B cell (primary cell): ENCODE results near the gene CELF2. TPM values are rescaled to one million over a fixed set of nuclear protein-coding genes. Genes with fewer than 3 reads are reported as not detected.

Source experiments
- ATAC-seq: fragments of 200-7000 bp; cut with Tn5 transposase; one replicate; pipeline ENCODE4 v1.10.0; 2021; ENCODE audit warnings: low read depth, mild to moderate bottlenecking, moderate number of reproducible peaks, moderate library complexity
- CTCF ChIA-PET: fragments of 350-600 bp; sonication (Branson Sonifier 250); formaldehyde crosslinking; loops from one replicate; lab custom pipeline; 2021; ENCODE audit warnings: antibody characterized with exemption, inconsistent platforms; lab: Charles Lee
- POLR2A ChIA-PET: fragments of 350-600 bp; sonication (Branson Sonifier 250); formaldehyde crosslinking; loops from one replicate; lab custom pipeline; 2021; ENCODE audit warnings: antibody characterized with exemption; lab: Charles Lee
- DNase-seq: peaks from one replicate; pipeline ENCODE4 v3.0.0; 2013
- H2AFZ ChIP-seq: 2 replicates; pipeline ENCODE4 v1.6.1; 2012; ENCODE audit warnings: mild to moderate bottlenecking, low read depth, low read length; ENCODE audit not compliant: insufficient read depth, poor library complexity, severe bottlenecking
- H3K27ac ChIP-seq, 2 donors: 1 replicate in 1 of 2; 2 replicates in 1 of 2; pipeline ENCODE4 v1.5.1; 2012 to 2013; ENCODE audit warnings: low read length in 2 of 2, mild to moderate bottlenecking in 2 of 2, moderate library complexity in 1 of 2
- H3K27me3 ChIP-seq, 4 experiments: fragments of 200-600 bp in 1 of 4; sonication (generic) in 1 of 4; replicated peaks in 1 of 4; 1 replicate in 2 of 4; 2 replicates in 2 of 4; pipeline versions ENCODE4 v1.6.1 to v1.7.0; 2013 to 2016; ENCODE audit warnings: low read length in 3 of 4, mild to moderate bottlenecking in 2 of 4, mixed read lengths in 1 of 4, moderate library complexity in 1 of 4; ENCODE audit not compliant: insufficient read depth in 4 of 4, control insufficient read depth in 3 of 4; ENCODE audit errors: control extremely low read depth in 1 of 4
- H3K36me3 ChIP-seq, 2 experiments: replicated peaks in 1 of 2; 1 replicate in 1 of 2; 2 replicates in 1 of 2; pipeline versions ENCODE4 v1.6.1 to v1.7.1; 2013; ENCODE audit warnings: low read length in 1 of 2; ENCODE audit not compliant: insufficient read depth in 2 of 2, control insufficient read depth in 1 of 2; ENCODE audit errors: control extremely low read depth in 1 of 2, extremely low read depth in 1 of 2
- H3K4me1 ChIP-seq, 2 donors: fragments of 200-600 bp in 1 of 2; sonication (generic) in 1 of 2; 1 replicate in 1 of 2; 2 replicates in 1 of 2; pipeline versions ENCODE4 v1.5.1 to v1.6.1; 2013 to 2017; ENCODE audit warnings: low read length in 2 of 2; ENCODE audit not compliant: control insufficient read depth in 2 of 2, insufficient read depth in 2 of 2
- H3K4me2 ChIP-seq: replicated peaks from 2 replicates; pipeline ENCODE3; 2012; ENCODE audit warnings: mild to moderate bottlenecking, low read depth, low read length; ENCODE audit not compliant: poor library complexity, severe bottlenecking
- H3K4me3 ChIP-seq, 5 experiments: fragments of 200-600 bp in 1 of 5; sonication (generic) in 1 of 5; 1 replicate in 3 of 5; 2 replicates in 2 of 5; pipeline versions ENCODE4 v1.5.1 to v1.7.0; 2011 to 2016; ENCODE audit warnings: low read length in 4 of 5, mild to moderate bottlenecking in 4 of 5, low read depth in 2 of 5, control low read depth in 1 of 5, moderate library complexity in 1 of 5; ENCODE audit not compliant: insufficient read depth in 1 of 5; ENCODE audit errors: control extremely low read depth in 1 of 5, extremely low read depth in 1 of 5
- H3K79me2 ChIP-seq: fragments of 200-600 bp; sonication (generic); one replicate; pipeline ENCODE4 v1.6.0; 2016; ENCODE audit warnings: low read length; ENCODE audit not compliant: control insufficient read depth, insufficient read depth
- H3K9ac ChIP-seq: fragments of 200-600 bp; sonication (generic); 2 replicates; pipeline ENCODE4 v1.6.1; 2017; ENCODE audit warnings: mild to moderate bottlenecking, low read length, moderate library complexity
- H3K9me3 ChIP-seq, 3 donors: one replicate each; pipeline versions ENCODE4 v1.6.1 to v1.7.1; 2013; ENCODE audit warnings: low read length in 2 of 3; ENCODE audit not compliant: control insufficient read depth in 2 of 3, insufficient read depth in 1 of 3; ENCODE audit errors: control extremely low read depth in 1 of 3
- H4K20me1 ChIP-seq: 2 replicates; pipeline ENCODE4 v1.6.0; 2012; ENCODE audit warnings: mild to moderate bottlenecking, low read length; ENCODE audit not compliant: insufficient read depth, control insufficient read depth, poor library complexity, severe bottlenecking
- H3K27ac Mint-ChIP-seq: one replicate; pipeline ENCODE4 v1.8.0; 2021; ENCODE audit warnings: mixed read lengths
- H3K27me3 Mint-ChIP-seq: one replicate; pipeline ENCODE4 v1.8.0; 2021; ENCODE audit warnings: mixed read lengths
- H3K4me1 Mint-ChIP-seq: one replicate; pipeline ENCODE4 v1.8.0; 2021; ENCODE audit warnings: mixed read lengths
- H3K4me3 Mint-ChIP-seq: one replicate; pipeline ENCODE4 v1.8.0; 2021; ENCODE audit warnings: mixed read lengths
- H3K9me3 Mint-ChIP-seq: one replicate; pipeline ENCODE4 v1.8.0; 2022; ENCODE audit warnings: mixed read lengths; ENCODE audit not compliant: insufficient read depth
- EZH2 ChIP-seq: IDR thresholded peaks from 2 replicates; pipeline ENCODE4 v1.6.1; 2012; ENCODE audit warnings: borderline replicate concordance, low read depth, mild to moderate bottlenecking, moderate library complexity, low read length; ENCODE audit not compliant: insufficient read depth, poor library complexity, severe bottlenecking
- WGBS: methylation state at CpG from one replicate; pipeline ENCODE4 v1.1.5; 2013; ENCODE audit warnings: missing lambda C conversion rate; ENCODE audit not compliant: insufficient coverage; 5-methylcytosine and 5-hydroxymethylcytosine counted together
- intact Hi-C: fragments of 100-400 bp; cut with micrococcal nuclease; formaldehyde crosslinking; loops from one replicate; pipeline ENCODE4 v1.10.0; 2022
- polyA plus RNA-seq: library from polyadenylated mRNA; depleted of rRNA; stranded (reverse); fragments of >200 nt; gene quantifications from 2 replicates; pipeline ENCODE4 v1.2.3, GENCODE V29; 2012
- total RNA-seq, 2 donors: library from RNA; stranded (reverse); fragments of 120-200 nt in 1 of 2; gene quantifications; 1 replicate in 1 of 2; 2 replicates in 1 of 2; pipeline versions ENCODE4 v1.2.3 to v1.2.4, GENCODE V29; 2013 to 2022
- TF ChIP-seq, protein P1 (sequence below): fragments of 200-600 bp; IDR thresholded peaks from one replicate; pipeline ENCODE4 v1.8.0; 2022; ENCODE audit warnings: antibody characterized with exemption, mild to moderate bottlenecking

CELF2 gene
- total and polyA plus RNA-seq, 2 donors (not counting 1 experiment from before 2014, with no cell fraction given) = 59.5 to 112 TPM

DNA sequence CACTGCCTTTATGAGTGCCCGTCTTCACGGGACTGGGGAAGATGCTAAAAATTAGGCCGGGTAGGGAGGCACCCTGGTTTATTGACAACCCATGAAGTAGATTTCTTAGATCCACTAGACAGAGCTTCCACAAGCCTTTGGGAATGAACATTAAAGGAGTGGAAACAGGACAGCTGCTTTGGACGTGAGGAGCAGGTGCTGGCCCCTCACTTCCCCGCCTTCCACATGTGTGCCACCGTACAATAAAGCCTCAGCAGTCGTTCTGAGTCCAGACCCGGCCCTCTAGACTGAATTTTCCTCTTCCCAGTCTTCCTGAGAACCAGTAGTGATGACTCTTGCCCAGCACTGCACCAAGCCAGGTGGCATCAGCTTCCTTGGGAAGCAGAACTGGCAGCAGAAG, 282.4 kb downstream of the CELF2 start:
- Histone ChIP-seq H3K79me2 (peaks cover 47% of the 10 kb centered on the region), H3K36me3 (peaks cover 32 to 93% of the 10 kb centered on the region in 2 experiments), H3K4me2 (no peak overlapping the region), H3K9ac (no peak overlapping the region), H2AFZ (no peak overlapping the region), H3K4me3 (no peak overlapping the region), H3K27ac (no peak overlapping the region), H3K27me3 (no peaks in the 10 kb centered on the region), H3K9me3 (peaks cover 0 to 3% (median 0%) of the 10 kb centered on the region in 3 donors), H3K4me1 (no peaks in the 10 kb centered on the region), H4K20me1 (peaks cover 87% of the 10 kb centered on the region)
- DNase-seq (no peak), ATAC-seq (no peak)
- TF ChIP-seq, protein P1, sequence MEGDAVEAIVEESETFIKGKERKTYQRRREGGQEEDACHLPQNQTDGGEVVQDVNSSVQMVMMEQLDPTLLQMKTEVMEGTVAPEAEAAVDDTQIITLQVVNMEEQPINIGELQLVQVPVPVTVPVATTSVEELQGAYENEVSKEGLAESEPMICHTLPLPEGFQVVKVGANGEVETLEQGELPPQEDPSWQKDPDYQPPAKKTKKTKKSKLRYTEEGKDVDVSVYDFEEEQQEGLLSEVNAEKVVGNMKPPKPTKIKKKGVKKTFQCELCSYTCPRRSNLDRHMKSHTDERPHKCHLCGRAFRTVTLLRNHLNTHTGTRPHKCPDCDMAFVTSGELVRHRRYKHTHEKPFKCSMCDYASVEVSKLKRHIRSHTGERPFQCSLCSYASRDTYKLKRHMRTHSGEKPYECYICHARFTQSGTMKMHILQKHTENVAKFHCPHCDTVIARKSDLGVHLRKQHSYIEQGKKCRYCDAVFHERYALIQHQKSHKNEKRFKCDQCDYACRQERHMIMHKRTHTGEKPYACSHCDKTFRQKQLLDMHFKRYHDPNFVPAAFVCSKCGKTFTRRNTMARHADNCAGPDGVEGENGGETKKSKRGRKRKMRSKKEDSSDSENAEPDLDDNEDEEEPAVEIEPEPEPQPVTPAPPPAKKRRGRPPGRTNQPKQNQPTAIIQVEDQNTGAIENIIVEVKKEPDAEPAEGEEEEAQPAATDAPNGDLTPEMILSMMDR = no peak
- no peak for TF ChIP-seq EZH2
- H3K27me3 Mint-ChIP-seq = no peaks in the 10 kb centered on the region
- WGBS = 88% methylated on average over 5 of the region's 8 CpGs
- no peaks in the 10 kb centered on the region for H3K4me1 Mint-ChIP-seq
- intact Hi-C loops = no loop called here
- ChIA-PET CTCF (interaction anchor here (0.7 kb wide), 1 partner anchor 190 kb away, joined by 3 read pairs; no protein-coding TSS in a partner anchor), POLR2A (no interaction called here)
- H3K9me3 Mint-ChIP-seq = no peaks in the 10 kb centered on the region
- no peak overlapping the region for H3K27ac Mint-ChIP-seq
- H3K4me3 Mint-ChIP-seq = no peak overlapping the region

DNA sequence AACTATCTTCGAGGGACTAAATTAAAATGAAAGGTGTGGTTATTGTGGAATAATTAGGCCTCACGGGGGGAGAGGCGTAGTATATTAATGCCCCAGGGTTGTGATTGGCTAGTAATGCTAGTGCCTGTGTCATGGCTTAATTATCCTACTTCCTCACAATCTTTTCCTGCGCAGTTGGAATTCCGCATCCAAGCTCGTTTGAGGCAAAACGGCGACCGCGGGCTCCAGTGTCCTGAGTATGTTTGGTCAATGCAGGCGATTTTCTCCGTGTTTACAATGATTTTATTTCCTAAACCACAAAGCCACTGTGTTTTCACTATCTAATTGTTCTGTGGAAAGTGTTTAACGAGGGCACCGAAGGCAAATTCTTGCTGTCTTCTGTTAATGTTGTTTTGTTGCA, 282.9 kb downstream of the CELF2 start:
- peaks cover 34 to 93% of the 10 kb centered on the region in 2 experiments for H3K36me3 ChIP-seq
- no peaks in the 10 kb centered on the region for H3K27me3 ChIP-seq
- WGBS = 100% methylated on average over 2 of the region's 14 CpGs
- ChIA-PET CTCF (no interaction called here), POLR2A (no interaction called here)
- H3K27ac ChIP-seq = no peak overlapping the region
- DNase-seq (no peak), ATAC-seq (no peak)
- no peak overlapping the region for H3K4me3 ChIP-seq
- H3K9ac ChIP-seq = no peak overlapping the region
- H4K20me1 ChIP-seq = peaks cover 87% of the 10 kb centered on the region
- peaks cover 47% of the 10 kb centered on the region for H3K79me2 ChIP-seq
- peaks cover 0 to 3% (median 0%) of the 10 kb centered on the region in 3 donors for H3K9me3 ChIP-seq
- no peak overlapping the region for H3K4me2 ChIP-seq
- no peak for TF ChIP-seq EZH2
- TF ChIP-seq, protein P1 = no peak
- H2AFZ ChIP-seq = no peak overlapping the region
- Mint-ChIP-seq H3K9me3 (no peaks in the 10 kb centered on the region), H3K4me3 (no peak overlapping the region), H3K27me3 (no peaks in the 10 kb centered on the region), H3K27ac (no peak overlapping the region), H3K4me1 (no peaks in the 10 kb centered on the region)
- H3K4me1 ChIP-seq = no peaks in the 10 kb centered on the region
- intact Hi-C loops = no loop called here
